Spinal cord (tissue), 10 donors: ENCODE results near the gene ARHGEF28. TPM values are rescaled to one million over a fixed set of nuclear protein-coding genes. Genes with fewer than 3 reads are reported as not detected.

ENCODE experiments used
- DNase-seq, 6 donors: peaks; one replicate each; pipeline versions ENCODE4 v3.0.0 to v3.0.0-alpha.2; 2013 to 2015; ENCODE audit warnings: low spot score in 6 of 6, low read depth in 4 of 6
- H3K27ac ChIP-seq: one replicate; pipeline ENCODE4 v1.5.1; 2013; ENCODE audit warnings: low read depth, low read length, control low read depth
- H3K27me3 ChIP-seq: one replicate; pipeline ENCODE4 v1.6.1; 2013; ENCODE audit warnings: low read length; ENCODE audit not compliant: control insufficient read depth, insufficient read depth
- H3K36me3 ChIP-seq: one replicate; pipeline ENCODE4 v1.6.1; 2013; ENCODE audit warnings: low read length; ENCODE audit not compliant: control insufficient read depth, insufficient read depth
- H3K4me1 ChIP-seq: one replicate; pipeline ENCODE4 v1.6.1; 2013; ENCODE audit warnings: low read length; ENCODE audit not compliant: control insufficient read depth, insufficient read depth
- H3K4me3 ChIP-seq: one replicate; pipeline ENCODE4 v1.5.1; 2013; ENCODE audit warnings: low read depth, low read length, control low read depth
- H3K9me3 ChIP-seq: one replicate; pipeline ENCODE4 v1.6.1; 2013; ENCODE audit warnings: low read length; ENCODE audit not compliant: control insufficient read depth, insufficient read depth
- WGBS: methylation state at CpG from one replicate; pipeline ENCODE4 v1.1.5; 2013; ENCODE audit warnings: missing lambda C conversion rate; ENCODE audit not compliant: insufficient coverage; 5-methylcytosine and 5-hydroxymethylcytosine counted together
- polyA plus RNA-seq, 2 donors: library from polyadenylated mRNA; unstranded; fragments of 120-200 nt; gene quantifications; one replicate each; pipeline ENCODE4 v1.2.1, GENCODE V29; 2013; ENCODE audit not compliant: insufficient read length in 2 of 2
- total RNA-seq, 2 donors: library from RNA; depleted of rRNA in 1 of 2; stranded (reverse); fragments of 120-200 nt in 1 of 2; fragments of >200 nt in 1 of 2; gene quantifications; one replicate each; pipeline versions ENCODE4 v1.2.3 to v1.2.4, GENCODE V29; 2013 to 2014
- donor health status: healthy.

Gene ARHGEF28
- total and polyA plus RNA-seq, 4 donors: 13.6 to 25.7 (median 14.3) TPM

GRCh38 chr5:73780302-73781080, 154.5 kb downstream of the ARHGEF28 start:
- Histone ChIP-seq H3K4me1 (no peaks in the 10 kb centered on the region), H3K4me3 (no peak overlapping the region), H3K27me3 (no peaks in the 10 kb centered on the region), H3K36me3 (no peaks in the 10 kb centered on the region), H3K27ac (no peak overlapping the region), H3K9me3 (no peaks in the 10 kb centered on the region)
- WGBS: 92% methylated on average over 9 of the region's 11 CpGs
- no peak for DNase-seq

- Histone ChIP-seq H3K4me3 (no peak overlapping the region), H3K9me3 (no peaks in the 10 kb centered on the region), H3K27ac (no peak overlapping the region), H3K36me3 (no peaks in the 10 kb centered on the region), H3K4me1 (no peaks in the 10 kb centered on the region), H3K27me3 (no peaks in the 10 kb centered on the region)
- DNase-seq: no peak
- 79% methylated on average over 2 of the region's 6 CpGs for WGBS
Measured at GRCh38 chr5:73781107-73781768, 155.2 kb downstream of the ARHGEF28 start.

DNA sequence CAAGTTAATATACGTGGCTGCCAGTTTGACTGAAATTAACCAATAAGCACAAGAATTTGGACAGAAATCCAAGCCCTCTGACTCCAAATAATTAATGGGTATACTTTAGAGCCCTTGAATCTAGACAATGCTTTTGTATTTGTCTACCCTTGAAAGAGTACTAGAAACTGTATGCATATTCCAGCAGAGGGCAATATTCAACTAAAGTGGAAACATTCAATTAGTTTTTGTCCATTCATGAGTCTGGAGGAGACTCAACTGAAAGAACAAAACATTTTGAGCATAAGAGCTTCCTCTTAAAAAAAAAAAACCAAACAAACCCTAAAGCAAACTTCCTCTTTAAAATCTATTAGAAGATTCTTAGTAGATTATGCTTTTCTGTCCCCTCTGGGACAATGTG, 157.8 kb downstream of the ARHGEF28 start:
- Histone ChIP-seq H3K9me3 (no peaks in the 10 kb centered on the region), H3K27me3 (no peaks in the 10 kb centered on the region), H3K36me3 (no peaks in the 10 kb centered on the region), H3K4me1 (no peaks in the 10 kb centered on the region), H3K27ac (no peak overlapping the region), H3K4me3 (no peak overlapping the region)
- 67% methylated on average over 1 of the region's 1 CpG for WGBS
- DNase-seq: peak in 1 of 6 donors; percentile 41

GRCh38 chr5:73786043-73786831, 160.2 kb downstream of the ARHGEF28 start:
- Histone ChIP-seq H3K4me3 (no peak overlapping the region), H3K27ac (no peak overlapping the region), H3K36me3 (no peaks in the 10 kb centered on the region), H3K9me3 (no peaks in the 10 kb centered on the region), H3K4me1 (no peaks in the 10 kb centered on the region), H3K27me3 (no peaks in the 10 kb centered on the region)
- WGBS: 90% methylated on average over 9 of the region's 13 CpGs
- DNase-seq: no peak

DNA sequence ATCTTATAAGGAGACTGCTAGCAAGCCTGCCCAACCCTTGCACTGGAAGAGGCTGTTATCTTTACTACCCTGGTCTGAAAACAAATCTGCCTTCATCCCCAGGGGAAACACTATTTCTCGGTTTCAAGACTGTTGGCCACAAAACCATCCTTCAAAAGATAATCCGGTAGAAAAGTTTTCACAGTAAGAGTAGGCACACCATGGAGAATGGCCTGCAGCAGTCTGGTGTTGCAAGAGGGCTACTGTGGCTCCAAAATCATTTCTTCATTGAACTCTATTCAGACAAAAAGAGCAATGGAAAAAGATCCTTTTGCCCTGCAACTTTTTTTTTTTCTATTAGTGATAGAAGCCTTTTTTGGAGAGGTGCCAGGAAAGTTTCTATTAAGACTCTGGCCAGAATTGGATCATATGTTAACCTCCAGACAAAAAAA, 163.9 kb downstream of the ARHGEF28 start:
- Histone ChIP-seq H3K36me3 (no peaks in the 10 kb centered on the region), H3K27me3 (no peaks in the 10 kb centered on the region), H3K27ac (no peak overlapping the region), H3K4me1 (no peaks in the 10 kb centered on the region), H3K9me3 (no peaks in the 10 kb centered on the region), H3K4me3 (no peak overlapping the region)
- no peak for DNase-seq
- no CpG with 5 or more reads among the region's 2 CpGs for WGBS

DNA sequence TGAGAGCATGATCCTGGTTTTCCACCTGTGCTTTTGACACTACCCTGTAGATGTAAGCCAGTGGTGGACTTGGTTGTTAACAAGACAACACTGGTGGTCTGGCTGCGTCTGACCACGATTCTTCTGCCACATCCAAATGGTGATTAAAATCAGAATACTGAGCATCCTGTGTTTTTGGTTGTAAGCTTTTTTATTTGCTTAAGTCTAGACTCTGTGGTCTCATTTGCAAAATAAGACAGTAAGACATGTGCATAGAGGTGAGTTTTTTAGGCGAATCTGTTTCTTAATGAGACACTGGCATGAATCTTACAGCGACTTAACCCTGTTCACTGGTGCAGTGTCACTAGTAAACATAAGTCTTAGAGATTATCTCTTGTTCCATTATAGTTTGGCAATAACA, 165.4 kb downstream of the ARHGEF28 start:
- H3K27ac ChIP-seq: no peak overlapping the region
- no peaks in the 10 kb centered on the region for H3K27me3 ChIP-seq
- H3K9me3 ChIP-seq: no peaks in the 10 kb centered on the region
- 94% methylated on average over 2 of the region's 4 CpGs for WGBS
- no peaks in the 10 kb centered on the region for H3K4me1 ChIP-seq
- H3K4me3 ChIP-seq: no peak overlapping the region
- no peaks in the 10 kb centered on the region for H3K36me3 ChIP-seq
- no peak for DNase-seq

DNA sequence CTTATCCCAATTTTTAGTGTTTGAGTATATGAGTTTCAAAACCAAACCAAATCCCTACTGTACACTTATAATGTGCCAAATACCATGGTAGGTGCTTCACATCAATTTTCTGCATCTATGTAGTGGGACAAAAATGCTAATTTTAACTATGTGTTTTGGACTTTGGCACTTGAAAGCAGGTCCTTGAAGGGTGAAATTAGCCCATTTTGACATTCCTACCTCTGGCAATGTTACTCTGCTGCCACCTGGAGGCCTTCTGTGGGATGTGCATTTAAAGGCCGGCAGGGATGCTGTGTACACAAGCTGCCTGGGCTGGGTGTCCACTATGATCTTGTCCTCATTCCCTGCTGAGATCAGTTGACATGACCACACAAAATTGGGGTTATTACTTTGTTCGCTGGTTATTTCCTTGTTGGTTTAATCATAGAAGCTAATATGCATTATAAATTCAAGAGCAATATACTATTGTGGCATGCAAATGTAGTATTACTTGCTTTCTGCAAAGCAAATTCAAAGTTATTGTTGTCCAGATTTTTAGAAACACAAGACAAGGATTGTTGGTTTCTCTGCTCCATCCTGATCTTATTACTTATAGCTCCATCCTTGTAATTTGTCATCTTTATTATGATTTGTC, 166.8 kb downstream of the ARHGEF28 start:
- 0% methylated on average over 1 of the region's 2 CpGs for WGBS
- Histone ChIP-seq H3K36me3 (no peaks in the 10 kb centered on the region), H3K4me3 (no peak overlapping the region), H3K27ac (no peak overlapping the region), H3K4me1 (no peaks in the 10 kb centered on the region), H3K9me3 (no peaks in the 10 kb centered on the region), H3K27me3 (no peaks in the 10 kb centered on the region)
- peak; percentile 55 to 94 (median 74) for DNase-seq

- H3K36me3 ChIP-seq: no peaks in the 10 kb centered on the region
- no peaks in the 10 kb centered on the region for H3K9me3 ChIP-seq
- DNase-seq: no peak
- no peak overlapping the region for H3K27ac ChIP-seq
- H3K4me3 ChIP-seq: no peak overlapping the region
- no peaks in the 10 kb centered on the region for H3K4me1 ChIP-seq
- no CpG with 5 or more reads among the region's 5 CpGs for WGBS
- H3K27me3 ChIP-seq: no peaks in the 10 kb centered on the region
Measured at GRCh38 chr5:73793911-73794310, 167.9 kb downstream of the ARHGEF28 start.
